ENCODE results near the gene GNPDA2. TPM values are rescaled to one million over a fixed set of nuclear protein-coding genes. Genes with fewer than 3 reads are reported as not detected.

Gene GNPDA2
- total and polyA plus RNA-seq, 2 of the 8 experiments (the other 6 are each of a cell fraction or from before 2014, with no cell fraction given): 3.0 to 4.8 TPM

DNA sequence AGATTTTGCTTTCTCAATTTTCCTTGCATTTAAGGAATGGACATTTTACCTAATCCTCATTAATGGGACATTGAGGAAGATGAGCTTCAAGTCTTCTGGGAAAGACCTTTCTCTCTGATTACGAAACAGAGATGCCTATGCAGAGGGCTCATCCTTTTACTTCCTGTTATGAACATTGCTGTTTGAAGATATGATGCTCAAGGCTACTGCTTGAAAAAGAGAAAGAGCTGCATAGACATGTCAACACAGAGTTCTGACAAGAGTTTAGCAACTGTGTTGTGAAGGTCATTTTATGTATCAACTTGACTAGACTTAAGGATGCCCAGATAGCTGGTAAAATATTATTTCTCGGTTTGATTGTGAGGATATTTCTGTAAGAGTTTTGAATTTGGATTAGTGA lies 13.8 kb upstream of the GNPDA2 start:
- Histone ChIP-seq H3K79me2 (ENCODE audit: control insufficient read depth in 1 of 2, insufficient read depth in 2 of 2, low read length in 2 of 2) (no peaks in the 10 kb centered on the region), H2AK5ac (ENCODE audit: low read depth, low read length) (no peak overlapping the region), H3K27ac (ENCODE audit: low read depth, low read length) (no peak overlapping the region), H3K9me3 (ENCODE audit: insufficient read depth in 2 of 2, low read depth in 1 of 2, low read length in 1 of 2) (no peaks in the 10 kb centered on the region), H3K23ac (ENCODE audit: insufficient read length) (no peak overlapping the region), H3K23me2 (ENCODE audit: low read depth, low read length) (no peaks in the 10 kb centered on the region), H3K18ac (ENCODE audit: extremely low read depth, low read length) (no peak overlapping the region), H4K8ac (ENCODE audit: extremely low read depth, insufficient read depth, low read length) (no peak overlapping the region), H3K4me3 (ENCODE audit: extremely low read depth in 1 of 4, insufficient read depth in 2 of 4, low read depth in 3 of 4, low read length in 4 of 4) (no peak overlapping the region), H2BK120ac (replicated peaks; ENCODE audit: low read depth, low read length) (no peak overlapping the region), H4K5ac (ENCODE audit: insufficient read length, low read depth, low read length) (no peak overlapping the region), H2AFZ (ENCODE audit: low read length) (no peak overlapping the region), H3K9ac (replicated peaks in 1 of 4; ENCODE audit: extremely low read depth in 1 of 4, low read depth in 3 of 4, low read length in 3 of 4) (no peak overlapping the region), H3K56ac (replicated peaks; ENCODE audit: insufficient read length, low read depth, low read length) (no peak overlapping the region), H3K14ac (ENCODE audit: insufficient read length) (no peak overlapping the region), H2BK5ac (ENCODE audit: low read depth, low read length) (no peak overlapping the region), H3K4ac (replicated peaks; ENCODE audit: insufficient read length, low read depth, low read length) (no peak overlapping the region), H3K79me1 (ENCODE audit: low read depth, low read length) (no peaks in the 10 kb centered on the region), H3K4me2 (ENCODE audit: insufficient read depth in 1 of 2, low read depth in 2 of 2, low read length in 2 of 2) (no peak overlapping the region), H2BK12ac (ENCODE audit: low read depth, low read length) (no peak overlapping the region), H4K20me1 (replicated peaks in 1 of 2; ENCODE audit: control insufficient read depth in 1 of 2, insufficient read depth in 2 of 2, low read length in 2 of 2) (no peaks in the 10 kb centered on the region), H2BK20ac (ENCODE audit: low read length) (no peak overlapping the region), H4K91ac (replicated peaks; ENCODE audit: insufficient read length, low read length) (no peak overlapping the region), H3K36me3 (ENCODE audit: control insufficient read depth in 2 of 4, insufficient read depth in 4 of 4, low read length in 3 of 4) (no peaks in the 10 kb centered on the region), H3K4me1 (replicated peaks in 1 of 4; ENCODE audit: control insufficient read depth in 3 of 4, insufficient read depth in 4 of 4, low read length in 3 of 4) (no peaks in the 10 kb centered on the region), H3K27me3 (replicated peaks in 1 of 4; ENCODE audit: control insufficient read depth in 3 of 4, extremely low read depth in 1 of 4, insufficient read depth in 3 of 4, low read length in 3 of 4) (no peaks in the 10 kb centered on the region), H2BK15ac (ENCODE audit: low read length) (no peak overlapping the region)
- 87% methylated on average over 2 of the region's 2 CpGs; no CpG with 5 or more reads in 1 of the 2 experiments for WGBS, 2 experiments (ENCODE audit: extremely low coverage in 1 of 2, insufficient coverage in 1 of 2, insufficient read length in 1 of 2, insufficient replicate concordance in 2 of 2, low coverage in 1 of 2, low lambda C conversion rate in 2 of 2, missing lambda C conversion rate in 1 of 2)
- ChIA-PET CTCF (ENCODE audit: partially characterized antibody) (interaction anchor here (0.6 to 1.6 kb wide), 3 partner anchors 14 to 188 kb away, joined by 3 read pairs; partner anchors contain the start of gene GNPDA2), POLR2A (ENCODE audit: partially characterized antibody) (no interaction called here)
- DNase-seq (ENCODE audit: low read depth in 1 of 2, low spot score in 2 of 2) (no peak), FAIRE-seq (no peak)
- TF ChIP-seq, protein P1, sequence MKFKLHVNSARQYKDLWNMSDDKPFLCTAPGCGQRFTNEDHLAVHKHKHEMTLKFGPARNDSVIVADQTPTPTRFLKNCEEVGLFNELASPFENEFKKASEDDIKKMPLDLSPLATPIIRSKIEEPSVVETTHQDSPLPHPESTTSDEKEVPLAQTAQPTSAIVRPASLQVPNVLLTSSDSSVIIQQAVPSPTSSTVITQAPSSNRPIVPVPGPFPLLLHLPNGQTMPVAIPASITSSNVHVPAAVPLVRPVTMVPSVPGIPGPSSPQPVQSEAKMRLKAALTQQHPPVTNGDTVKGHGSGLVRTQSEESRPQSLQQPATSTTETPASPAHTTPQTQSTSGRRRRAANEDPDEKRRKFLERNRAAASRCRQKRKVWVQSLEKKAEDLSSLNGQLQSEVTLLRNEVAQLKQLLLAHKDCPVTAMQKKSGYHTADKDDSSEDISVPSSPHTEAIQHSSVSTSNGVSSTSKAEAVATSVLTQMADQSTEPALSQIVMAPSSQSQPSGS (IDR thresholded peaks at IDR 0.05; ENCODE audit: low read length): no peak
- no peak for TF ChIP-seq SUZ12 (IDR thresholded peaks at IDR 0.05; ENCODE audit: low read length)
